Common myeloid progenitor, CD34-positive (primary cell): ENCODE data around the gene RAD50.

Source experiments
- CTCF ChIA-PET: fragments of 350-600 bp; sonication (Branson Sonifier 250); formaldehyde crosslinking; loops from one replicate; lab custom pipeline; 2021; ENCODE audit warnings: antibody characterized with exemption; lab: Charles Lee
- POLR2A ChIA-PET: fragments of 350-600 bp; sonication (Branson Sonifier 250); formaldehyde crosslinking; loops from one replicate; lab custom pipeline; 2021; ENCODE audit warnings: antibody characterized with exemption; lab: Charles Lee
- DNase-seq, 3 donors: peaks; one replicate each; pipeline versions ENCODE4 v3.0.0 to v3.0.0-alpha.2; 2013
- H3K27ac ChIP-seq, 2 experiments: 1 replicate in 1 of 2; 2 replicates in 1 of 2; pipeline ENCODE4 v1.7.0; 2013; ENCODE audit warnings: inconsistent platforms in 2 of 2, low read length in 2 of 2, mild to moderate bottlenecking in 2 of 2, low read depth in 1 of 2, moderate library complexity in 1 of 2; ENCODE audit not compliant: severe bottlenecking in 2 of 2, insufficient read depth in 1 of 2, poor library complexity in 1 of 2
- H3K27me3 ChIP-seq, 5 experiments: replicated peaks in 2 of 5; 1 replicate in 3 of 5; 2 replicates in 2 of 5; pipeline versions ENCODE4 v1.6.1 to v1.7.0; 2013; ENCODE audit warnings: low read length in 4 of 5, mild to moderate bottlenecking in 2 of 5, moderate library complexity in 2 of 5, inconsistent platforms in 1 of 5; ENCODE audit not compliant: insufficient read depth in 5 of 5, control insufficient read depth in 4 of 5
- H3K36me3 ChIP-seq, 4 experiments: 1 replicate in 2 of 4; 2 replicates in 2 of 4; pipeline versions ENCODE4 v1.6.1 to v1.7.0; 2013; ENCODE audit warnings: low read length in 3 of 4, control low read depth in 1 of 4, mild to moderate bottlenecking in 1 of 4; ENCODE audit not compliant: control insufficient read depth in 4 of 4, insufficient read depth in 4 of 4
- H3K4me1 ChIP-seq, 4 experiments: 1 replicate in 3 of 4; 2 replicates in 1 of 4; pipeline versions ENCODE4 v1.6.1 to v1.7.1; 2013; ENCODE audit warnings: low read length in 3 of 4, mild to moderate bottlenecking in 3 of 4, control low read depth in 1 of 4, inconsistent platforms in 1 of 4, moderate library complexity in 1 of 4; ENCODE audit not compliant: control insufficient read depth in 4 of 4, insufficient read depth in 4 of 4; ENCODE audit errors: control extremely low read depth in 1 of 4
- H3K4me3 ChIP-seq, 7 experiments: 1 replicate in 4 of 7; 2 replicates in 3 of 7; pipeline versions ENCODE4 v1.5.1 to v1.7.0; 2013; ENCODE audit warnings: mild to moderate bottlenecking in 7 of 7, low read length in 6 of 7, moderate library complexity in 6 of 7, inconsistent platforms in 2 of 7, low read depth in 2 of 7, control low read depth in 1 of 7; ENCODE audit not compliant: insufficient read depth in 4 of 7, control insufficient read depth in 1 of 7; ENCODE audit errors: extremely low read depth in 1 of 7
- H3K9me3 ChIP-seq, 5 experiments: 1 replicate in 4 of 5; 2 replicates in 1 of 5; pipeline versions ENCODE4 v1.6.1 to v1.7.1; 2013; ENCODE audit warnings: low read length in 4 of 5, mild to moderate bottlenecking in 2 of 5, inconsistent platforms in 1 of 5, low read depth in 1 of 5, moderate library complexity in 1 of 5; ENCODE audit not compliant: control insufficient read depth in 4 of 5, insufficient read depth in 2 of 5; ENCODE audit errors: control extremely low read depth in 1 of 5
- WGBS: methylation state at CpG from one replicate; pipeline ENCODE4 v1.1.5; 2013; ENCODE audit not compliant: insufficient coverage; 5-methylcytosine and 5-hydroxymethylcytosine counted together

The RAD50 gene

DNA sequence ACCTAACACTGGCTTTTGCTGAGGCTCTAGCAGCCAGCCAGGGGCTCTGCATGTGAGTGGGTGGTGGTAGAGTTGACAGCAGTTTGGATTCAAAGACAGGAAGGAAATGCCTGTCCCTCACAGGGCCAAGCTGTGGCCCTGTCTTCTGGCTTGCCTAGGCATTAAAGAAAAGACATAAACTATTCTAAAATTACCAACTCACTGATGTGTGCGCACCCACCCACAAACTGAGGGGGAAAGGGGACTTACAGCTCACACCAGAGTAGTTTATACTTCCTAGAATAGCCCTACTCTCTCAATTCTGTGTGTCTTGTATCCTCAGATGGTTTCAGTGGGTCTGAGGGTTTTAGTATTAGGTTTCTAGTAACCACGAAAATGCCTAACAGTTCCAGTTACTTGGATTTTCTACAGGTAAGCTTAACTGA is 82.9 kb downstream of the RAD50 start:
- Histone ChIP-seq H3K4me3 (peak overlapping the region in 1 of 7 experiments; percentile 13), H3K36me3 (peaks cover 24 to 56% (median 35%) of the 10 kb centered on the region in 4 experiments), H3K27ac (peak overlapping the region in 1 of 2 experiments; percentile 63), H3K9me3 (no peaks in the 10 kb centered on the region), H3K4me1 (peaks cover 0 to 21% (median 6%) of the 10 kb centered on the region in 4 experiments), H3K27me3 (no peaks in the 10 kb centered on the region)
- no CpG with 5 or more reads among the region's 2 CpGs for WGBS
- peak in 2 of 3 donors; percentile 37 to 52 for DNase-seq
- ChIA-PET POLR2A (no interaction called here), CTCF (interaction anchor here (1.2 to 3.8 kb wide), 3 partner anchors 10 to 113 kb away, joined by 3 to 12 read pairs (median 4); no protein-coding TSS in a partner anchor)

DNA sequence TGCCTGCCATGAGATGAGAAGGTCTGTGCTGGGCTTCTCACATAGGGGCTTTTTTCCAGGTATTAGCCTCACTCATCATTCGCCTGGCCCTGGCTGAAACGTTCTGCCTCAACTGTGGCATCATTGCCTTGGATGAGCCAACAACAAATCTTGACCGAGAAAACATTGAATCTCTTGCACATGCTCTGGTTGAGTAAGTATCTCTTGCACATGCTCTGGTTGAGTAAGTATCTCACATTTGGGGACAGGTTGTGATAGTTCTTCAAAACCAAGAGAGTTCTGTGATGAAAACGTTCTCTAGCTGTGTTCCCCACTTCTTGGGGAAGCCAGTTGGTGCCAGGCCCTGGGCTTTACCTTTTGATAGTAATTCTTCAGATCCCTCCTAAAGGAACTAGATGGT is 83.8 kb downstream of the RAD50 start:
- WGBS: 95% methylated on average over 4 of the region's 4 CpGs
- no peaks in the 10 kb centered on the region for H3K9me3 ChIP-seq
- ChIA-PET POLR2A (no interaction called here), CTCF (interaction anchor here (1.1 to 3.8 kb wide), 3 partner anchors 76 to 175 kb away, joined by 3 to 12 read pairs (median 4); no protein-coding TSS in a partner anchor)
- H3K4me3 ChIP-seq: no peak overlapping the region
- H3K27me3 ChIP-seq: no peaks in the 10 kb centered on the region
- DNase-seq: no peak
- no peak overlapping the region for H3K27ac ChIP-seq
- H3K4me1 ChIP-seq: peaks cover 0 to 21% (median 6%) of the 10 kb centered on the region in 4 experiments
- H3K36me3 ChIP-seq: peaks cover 24 to 56% (median 34%) of the 10 kb centered on the region in 4 experiments

DNA sequence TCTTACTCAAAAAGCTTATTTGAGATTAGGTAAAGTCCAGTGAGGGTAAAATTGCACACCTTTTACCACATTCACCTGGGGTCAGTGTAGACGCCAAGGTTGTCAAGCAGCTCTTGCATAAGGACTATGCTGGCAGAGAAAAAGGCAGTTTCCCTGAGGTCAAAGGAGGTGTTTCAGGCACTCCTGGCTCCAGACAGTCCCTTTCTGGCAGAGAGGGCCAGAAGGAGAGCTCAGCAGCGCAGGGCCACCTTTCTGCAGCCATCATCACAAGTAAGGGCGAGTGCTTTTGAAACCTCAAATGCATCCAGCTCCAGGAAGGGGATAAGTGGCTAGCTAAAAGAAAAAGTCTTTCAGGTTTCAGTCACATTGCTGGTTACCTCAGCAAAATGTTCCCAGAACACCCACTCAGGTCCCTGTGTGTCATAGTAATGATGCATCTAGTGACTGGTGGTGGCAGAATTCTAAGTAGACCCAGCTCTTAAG is 84.5 kb downstream of the RAD50 start:
- Histone ChIP-seq H3K9me3 (no peaks in the 10 kb centered on the region), H3K4me1 (peaks cover 0 to 21% (median 6%) of the 10 kb centered on the region in 4 experiments), H3K4me3 (no peak overlapping the region), H3K27ac (no peak overlapping the region), H3K27me3 (no peaks in the 10 kb centered on the region), H3K36me3 (peaks cover 21 to 51% (median 31%) of the 10 kb centered on the region in 4 experiments)
- DNase-seq: no peak
- ChIA-PET CTCF (interaction anchor here (1.1 to 3.8 kb wide), 3 partner anchors 75 to 174 kb away, joined by 3 to 12 read pairs (median 4); no protein-coding TSS in a partner anchor), POLR2A (no interaction called here)
- WGBS: 100% methylated on average over 1 of the region's 3 CpGs

DNA sequence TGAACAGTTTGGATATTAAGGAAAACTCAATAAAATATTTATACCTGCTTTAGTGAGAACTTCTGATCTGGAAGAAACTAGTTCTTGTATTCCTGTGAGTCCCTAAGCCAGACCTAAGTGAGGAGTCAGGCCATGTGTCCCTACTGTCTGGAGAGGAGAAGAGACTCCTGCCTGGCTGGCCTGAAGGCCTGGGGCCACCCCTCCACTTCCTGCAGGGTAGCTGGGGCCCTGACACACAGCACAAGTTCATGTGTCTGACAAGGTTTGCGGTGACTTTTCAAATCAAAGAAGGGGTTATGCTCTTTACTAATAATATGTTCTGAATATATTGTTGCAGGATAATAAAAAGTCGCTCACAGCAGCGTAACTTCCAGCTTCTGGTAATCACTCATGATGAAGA is 85.1 kb downstream of the RAD50 start:
- POLR2A ChIA-PET: no interaction called here
- no peaks in the 10 kb centered on the region for H3K9me3 ChIP-seq
- H3K27ac ChIP-seq: no peak overlapping the region
- CTCF ChIA-PET: interaction anchor here (1.1 to 3.8 kb wide), 3 partner anchors 75 to 174 kb away, joined by 3 to 12 read pairs (median 4); no protein-coding TSS in a partner anchor
- H3K36me3 ChIP-seq: peaks cover 17 to 48% (median 30%) of the 10 kb centered on the region in 4 experiments
- H3K4me1 ChIP-seq: peaks cover 0 to 21% (median 6%) of the 10 kb centered on the region in 4 experiments
- DNase-seq: no peak
- H3K27me3 ChIP-seq: no peaks in the 10 kb centered on the region
- 100% methylated on average over 3 of the region's 3 CpGs for WGBS
- H3K4me3 ChIP-seq: no peak overlapping the region

DNA sequence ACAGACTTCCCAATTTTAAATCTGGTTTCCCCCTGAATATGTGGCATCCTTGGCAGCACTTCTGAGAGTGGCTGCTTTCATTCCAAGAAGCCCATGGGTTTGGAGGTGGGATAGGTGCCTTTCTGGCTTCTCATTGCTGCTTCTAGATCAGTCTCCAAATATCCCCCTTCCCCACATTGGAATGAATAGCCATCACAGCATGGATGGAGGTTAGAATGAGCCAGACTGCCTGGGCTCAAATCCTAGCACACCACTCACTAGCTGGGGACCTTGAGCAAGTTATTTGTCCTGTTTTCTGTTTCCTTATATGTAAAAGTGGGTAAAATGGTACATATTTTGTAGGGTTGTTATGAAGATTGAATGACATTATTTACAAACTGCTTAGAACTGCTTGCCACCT is 87.4 kb downstream of the RAD50 start:
- Histone ChIP-seq H3K36me3 (peaks cover 14 to 28% (median 20%) of the 10 kb centered on the region in 4 experiments), H3K27ac (no peak overlapping the region), H3K9me3 (peaks cover 0 to 20% (median 7%) of the 10 kb centered on the region in 5 experiments), H3K27me3 (no peaks in the 10 kb centered on the region), H3K4me1 (peaks cover 0 to 21% (median 6%) of the 10 kb centered on the region in 4 experiments), H3K4me3 (no peak overlapping the region)
- ChIA-PET POLR2A (no interaction called here), CTCF (interaction anchor here (1.3 to 1.7 kb wide), 2 partner anchors 9 to 12 kb away, joined by 3 to 6 read pairs; no protein-coding TSS in a partner anchor)
- DNase-seq: no peak

GRCh38 chr5:132646583-132647266 is 89.9 kb downstream of the RAD50 start:
- Histone ChIP-seq H3K27ac (no peak overlapping the region), H3K36me3 (peaks cover 6 to 13% (median 9%) of the 10 kb centered on the region in 4 experiments), H3K4me1 (peaks cover 0 to 2% (median 0%) of the 10 kb centered on the region in 4 experiments), H3K9me3 (peaks cover 0 to 21% (median 7%) of the 10 kb centered on the region in 5 experiments), H3K4me3 (no peak overlapping the region), H3K27me3 (no peaks in the 10 kb centered on the region)
- 99% methylated on average over 9 of the region's 11 CpGs for WGBS
- ChIA-PET CTCF (interaction anchor here (1.2 kb wide), 1 partner anchor 9 kb away, joined by 3 read pairs; no protein-coding TSS in a partner anchor), POLR2A (no interaction called here)
- DNase-seq: no peak
